GM19452 (cell line): ENCODE measurements around the gene MPHOSPH9.

Experiments
- ATAC-seq: cut with Tn5 transposase; IDR thresholded peaks from one replicate; pipeline ENCODE4 v1.9.1; 2021; ENCODE audit not compliant: unreplicated experiment

Gene MPHOSPH9

GRCh38 chr12:123106640-123107359 is 126.1 kb downstream of the MPHOSPH9 start:
- ATAC-seq = no peak

- no peak for ATAC-seq
These were observed 127.6 kb downstream of the MPHOSPH9 start for GRCh38 chr12:123105211-123105826.

GRCh38 chr12:123104809-123105208 is 128.1 kb downstream of the MPHOSPH9 start:
- ATAC-seq = no peak
